GM21390 (cell line): Measurements from ENCODE around the gene APOBEC3A.
"Not testable (repeated sequence)": the region's sequence is repeated elsewhere in the genome, so short reads cannot be mapped to it uniquely, and the experiment has no call there.

ENCODE experiments used
- ATAC-seq: cut with Tn5 transposase; IDR thresholded peaks from one replicate; pipeline ENCODE4 v1.9.1; 2021; ENCODE audit not compliant: unreplicated experiment

The APOBEC3A gene

GRCh38 chr22:38942702-38943101, 14.7 kb upstream of the APOBEC3A start:
- no peak for ATAC-seq

DNA sequence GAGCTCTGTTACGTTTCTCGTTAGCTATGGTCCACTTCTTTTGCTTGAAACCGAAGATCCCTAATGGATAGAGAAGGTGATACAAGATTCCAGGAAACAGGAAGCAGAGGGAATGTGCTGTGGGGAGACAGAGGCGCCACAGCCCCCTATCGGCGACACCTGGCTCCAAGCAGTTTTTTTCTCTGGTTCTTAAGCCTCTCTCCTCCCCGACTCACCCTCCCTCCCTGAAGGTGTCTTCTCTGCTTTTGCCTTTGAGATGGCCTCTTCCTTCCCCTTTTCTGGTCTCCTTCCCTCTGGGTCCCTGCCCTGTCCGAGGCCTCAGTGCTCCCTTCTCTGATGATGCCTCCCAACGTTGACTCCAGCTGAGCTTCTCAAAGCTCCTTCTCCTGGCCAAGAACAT, 14.2 kb upstream of the APOBEC3A start:
- no peak for ATAC-seq

GRCh38 chr22:38943882-38944281, 13.5 kb upstream of the APOBEC3A start:
- ATAC-seq, result no peak

DNA sequence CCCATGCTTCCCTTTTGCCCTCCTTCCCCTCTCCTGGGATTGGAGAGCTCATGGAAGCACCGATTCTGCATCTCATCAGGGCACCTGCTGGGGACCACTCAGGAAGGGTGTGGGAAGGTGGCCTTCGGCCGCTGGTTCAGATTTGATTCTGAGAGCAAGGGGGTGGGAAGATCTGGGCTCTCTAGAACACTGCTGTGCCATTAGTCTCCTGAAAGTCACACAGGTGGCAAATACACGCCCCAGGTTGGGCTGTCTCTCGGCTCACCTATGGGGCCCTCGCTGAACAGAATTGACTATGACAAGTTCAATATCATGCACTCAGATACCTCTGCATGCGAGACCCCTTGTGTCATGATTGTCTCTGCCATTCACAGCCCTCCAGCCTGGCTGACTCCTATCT, 12.8 kb upstream of the APOBEC3A start:
- ATAC-seq, result no peak

- not testable (repeated sequence) for ATAC-seq
Observed at GRCh38 chr22:38945706-38946338, 11.6 kb upstream of the APOBEC3A start.

DNA sequence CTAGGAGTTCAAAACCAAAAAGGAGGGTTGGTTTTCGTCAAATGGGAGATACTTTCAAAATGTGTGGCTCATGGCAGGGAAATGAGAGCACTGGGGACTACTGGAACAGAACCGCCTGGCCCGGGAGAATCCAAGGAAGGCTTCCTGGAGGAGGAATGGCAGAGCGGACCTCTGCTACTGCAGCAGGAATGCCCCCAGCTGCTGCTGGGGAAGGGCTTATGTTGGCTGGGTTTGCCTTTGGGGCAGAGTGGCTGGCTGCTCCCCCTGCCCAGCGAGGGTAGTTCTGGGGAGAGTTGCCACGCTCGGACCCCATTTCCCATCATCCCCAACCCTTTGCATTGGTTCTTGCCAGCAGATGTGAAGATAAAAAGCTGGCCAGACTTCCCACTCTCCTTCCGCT, 10.6 kb upstream of the APOBEC3A start:
- no peak for ATAC-seq

DNA sequence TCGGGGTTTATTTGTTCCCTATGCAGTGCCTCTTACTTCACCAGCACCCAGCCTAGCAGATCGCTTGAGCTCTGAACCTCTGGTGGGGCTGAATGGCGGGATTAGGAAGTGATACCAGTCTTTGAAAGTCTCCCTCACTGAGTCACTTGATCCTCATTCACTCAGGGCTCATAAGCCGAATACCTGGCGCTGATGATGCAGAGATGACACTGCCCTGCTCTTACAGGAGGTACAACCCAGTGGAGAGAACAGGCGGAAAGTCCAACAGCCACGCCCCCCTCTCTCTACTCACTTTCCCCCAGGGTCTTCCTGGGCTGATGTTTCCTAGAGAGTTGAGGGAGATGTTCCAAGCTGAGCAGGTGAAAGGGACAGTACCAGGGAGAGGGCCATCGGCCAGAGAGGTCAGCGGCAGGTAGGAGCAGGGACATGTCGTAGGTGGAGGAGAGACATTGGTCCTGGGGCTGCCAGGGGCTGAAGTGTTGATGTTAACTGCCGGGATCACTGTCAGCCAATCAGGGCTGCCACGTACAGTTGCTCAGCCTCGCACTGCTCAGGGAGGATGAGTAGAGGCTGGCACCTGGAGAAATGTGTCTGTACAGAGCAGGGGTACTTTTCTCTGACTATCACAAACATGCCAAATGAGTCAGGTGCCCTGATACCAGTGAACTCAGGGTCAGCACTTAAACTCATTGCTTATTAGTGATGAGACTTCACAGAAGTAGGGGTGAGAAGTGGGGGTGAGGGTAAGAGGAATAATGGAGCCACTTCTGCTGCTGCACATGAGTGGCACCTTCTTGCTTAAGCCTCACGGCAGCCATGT, 9.9 kb upstream of the APOBEC3A start:
- no peak for ATAC-seq

GRCh38 chr22:38948181-38948940, 9.0 kb upstream of the APOBEC3A start:
- ATAC-seq, result no peak

- no peak for ATAC-seq
Observed at GRCh38 chr22:38949889-38950405, 7.5 kb upstream of the APOBEC3A start.

GRCh38 chr22:38950527-38951295, 6.7 kb upstream of the APOBEC3A start:
- no peak for ATAC-seq

- ATAC-seq, result no peak
Observed at GRCh38 chr22:38951734-38952133, 5.7 kb upstream of the APOBEC3A start.

DNA sequence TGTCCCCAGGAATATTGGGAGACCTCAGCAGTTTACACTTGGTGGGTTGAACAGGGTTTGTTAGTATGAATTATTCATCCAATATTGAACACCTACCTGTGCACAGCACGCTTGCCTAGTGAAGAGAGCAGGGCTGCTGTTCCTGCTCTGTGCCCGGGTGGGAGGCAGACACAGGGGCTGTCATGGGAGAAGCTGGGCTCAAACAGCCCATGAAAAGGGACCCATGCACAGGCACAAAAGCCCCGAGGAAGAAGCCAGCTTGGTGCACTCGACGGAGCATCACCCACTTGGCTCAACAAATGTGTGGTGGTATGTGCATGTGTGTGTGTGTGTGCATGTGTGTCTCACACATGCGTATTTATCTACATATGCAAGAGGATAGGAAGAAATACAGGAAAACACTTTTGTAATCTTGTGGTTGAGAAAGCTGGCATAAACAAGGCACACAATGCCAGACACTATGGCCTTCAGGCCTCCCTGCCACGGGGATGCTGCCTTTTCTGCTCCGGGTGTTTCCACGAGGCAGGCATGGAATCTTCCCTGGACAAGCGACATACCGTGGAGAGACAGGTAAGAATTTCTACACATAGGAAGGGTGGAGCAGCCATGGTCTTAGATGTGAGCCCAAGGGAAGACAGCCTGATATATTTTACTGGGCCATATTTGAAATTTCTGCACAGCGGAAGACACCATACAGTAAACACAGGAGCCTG, 5.0 kb upstream of the APOBEC3A start:
- no peak for ATAC-seq

DNA sequence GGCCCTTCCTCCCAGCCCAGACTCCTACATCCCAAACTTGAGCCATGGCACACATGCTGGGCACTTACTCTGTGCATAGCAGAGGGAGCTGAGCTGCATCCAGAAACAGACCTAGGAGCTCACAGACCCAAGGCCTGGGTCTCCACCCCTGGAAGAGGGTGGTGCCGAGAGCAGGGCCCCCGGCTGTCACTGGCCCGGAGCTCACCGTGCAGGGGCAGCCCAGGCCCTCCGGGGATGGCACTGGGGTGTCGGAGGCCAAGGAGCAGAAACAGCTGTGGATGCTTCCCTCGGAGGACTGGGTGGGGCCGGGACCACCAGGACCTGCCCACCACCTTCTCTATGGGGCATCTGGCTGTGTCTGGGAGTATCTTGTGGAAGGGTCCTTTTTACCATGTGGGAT, 4.3 kb upstream of the APOBEC3A start:
- no peak for ATAC-seq

DNA sequence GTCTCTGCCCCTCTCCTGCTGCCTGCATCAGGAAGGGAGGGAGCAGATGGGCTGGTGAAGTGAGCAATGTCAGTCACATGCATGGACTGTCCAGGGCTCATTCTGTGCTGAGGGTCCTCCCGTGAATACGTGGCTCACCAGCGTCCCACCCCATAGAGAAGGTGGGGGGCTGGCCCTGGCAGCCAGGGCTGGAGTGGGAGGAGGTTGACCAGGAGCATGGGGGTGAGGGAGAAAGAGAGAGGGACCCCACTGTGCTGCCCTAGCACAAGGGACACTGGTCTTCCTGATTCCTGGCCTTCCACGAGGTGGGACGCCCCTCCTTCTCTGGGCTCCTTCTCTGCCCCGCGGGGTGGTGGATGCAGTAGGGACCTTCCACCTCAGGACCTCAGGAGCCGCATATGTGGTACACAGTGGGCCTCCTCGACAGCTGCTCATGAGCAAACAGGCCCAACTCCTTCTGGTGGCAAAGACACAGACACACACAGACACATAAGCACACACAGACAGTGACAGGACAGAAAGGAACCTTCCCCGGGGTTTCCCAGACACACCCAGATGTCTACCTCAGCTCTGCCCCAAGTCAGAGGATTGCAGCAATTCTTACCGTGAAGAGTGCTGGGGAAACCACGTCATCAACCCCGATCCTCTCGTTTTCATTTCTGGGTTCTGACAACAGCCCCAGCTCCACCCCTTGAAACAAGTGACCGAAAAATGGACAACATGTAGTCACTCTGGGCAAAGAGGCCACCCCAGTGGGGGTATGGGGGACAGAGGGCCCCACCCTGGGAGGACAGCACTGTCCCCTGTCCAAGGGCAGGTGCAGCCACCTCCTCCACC, 3.6 kb upstream of the APOBEC3A start:
- peak; percentile 76 for ATAC-seq

- no peak for ATAC-seq
Observed at GRCh38 chr22:38954414-38955043, 2.9 kb upstream of the APOBEC3A start.

- no peak for ATAC-seq
Observed at GRCh38 chr22:38955250-38955905, 2.0 kb upstream of the APOBEC3A start.

DNA sequence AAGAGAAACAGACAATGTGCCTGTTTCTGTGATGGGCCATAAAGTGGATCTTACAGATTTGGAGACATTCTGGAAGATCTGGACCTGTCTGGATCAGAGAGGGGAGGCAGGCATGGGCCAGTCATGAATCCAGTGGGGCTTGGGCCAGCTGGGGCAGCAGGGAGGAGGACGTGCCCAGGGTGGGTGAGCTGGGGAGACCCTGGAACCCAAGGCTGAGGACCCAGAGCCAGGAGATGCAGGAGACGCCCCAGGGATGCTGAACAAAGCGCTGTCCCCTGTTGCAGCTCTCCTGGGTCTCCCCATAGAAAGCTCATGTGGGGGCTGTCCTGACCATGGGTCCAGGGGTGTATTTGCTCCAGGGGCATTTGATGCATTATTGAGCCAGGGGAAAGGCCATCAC, 1.5 kb upstream of the APOBEC3A start:
- no peak for ATAC-seq

- ATAC-seq, result no peak
Observed at GRCh38 chr22:38956551-38956950, 858 bp upstream of the APOBEC3A start.
